CD14-positive monocyte (primary cell): ENCODE data around the gene CSNK1G1. TPM values are rescaled to one million over a fixed set of nuclear protein-coding genes. Genes with fewer than 3 reads are reported as not detected.
A peak's percentile ranks its signal among the peaks of the same experiment; 100 is the strongest.

Experiments
- DNase-seq, 3 donors: peaks; one replicate each; pipeline ENCODE4 v3.0.0-alpha.2; 2011 to 2022
- H2AFZ ChIP-seq: 2 replicates; pipeline ENCODE4 v1.6.0; 2012; ENCODE audit warnings: mild to moderate bottlenecking, low read depth, low read length, inconsistent platforms; ENCODE audit not compliant: insufficient read depth, poor library complexity, severe bottlenecking
- H3K27ac ChIP-seq, 2 donors: 1 replicate in 1 of 2; 2 replicates in 1 of 2; pipeline ENCODE4 v1.5.1; 2012 to 2013; ENCODE audit warnings: low read length in 2 of 2, control low read depth in 1 of 2, inconsistent platforms in 1 of 2, low read depth in 1 of 2, mild to moderate bottlenecking in 1 of 2
- H3K27me3 ChIP-seq, 2 donors: one replicate each; pipeline versions ENCODE4 v1.6.0 to v1.6.1; 2011 to 2013; ENCODE audit warnings: low read length in 2 of 2; ENCODE audit not compliant: control insufficient read depth in 2 of 2, insufficient read depth in 2 of 2
- H3K36me3 ChIP-seq, 2 donors: replicated peaks in 1 of 2; 1 replicate in 1 of 2; 2 replicates in 1 of 2; pipeline versions ENCODE4 v1.5.1 to v1.6.1; 2012 to 2013; ENCODE audit warnings: low read length in 2 of 2, control low read depth in 1 of 2, inconsistent platforms in 1 of 2, mild to moderate bottlenecking in 1 of 2; ENCODE audit not compliant: insufficient read depth in 2 of 2, control insufficient read depth in 1 of 2
- H3K4me1 ChIP-seq, 2 donors: 1 replicate in 1 of 2; 2 replicates in 1 of 2; pipeline versions ENCODE4 v1.5.1 to v1.6.1; 2012 to 2013; ENCODE audit warnings: low read length in 2 of 2, control low read depth in 1 of 2, inconsistent platforms in 1 of 2, mild to moderate bottlenecking in 1 of 2, moderate library complexity in 1 of 2; ENCODE audit not compliant: insufficient read depth in 2 of 2, control insufficient read depth in 1 of 2
- H3K4me2 ChIP-seq: replicated peaks from 2 replicates; pipeline ENCODE3; 2012; ENCODE audit warnings: low read length, moderate library complexity, mild to moderate bottlenecking; ENCODE audit not compliant: poor library complexity, severe bottlenecking; ENCODE audit errors: extremely low read depth
- H3K4me3 ChIP-seq, 3 experiments: fragments of 200-600 bp in 1 of 3; sonication (generic) in 1 of 3; replicated peaks in 1 of 3; 1 replicate in 2 of 3; 2 replicates in 1 of 3; pipeline ENCODE4 v1.5.1; 2011 to 2013; ENCODE audit warnings: low read length in 3 of 3, mild to moderate bottlenecking in 3 of 3, control low read depth in 2 of 3, low read depth in 2 of 3, inconsistent platforms in 1 of 3, moderate library complexity in 1 of 3
- H3K79me2 ChIP-seq: 2 replicates; pipeline ENCODE4 v1.6.0; 2012; ENCODE audit warnings: mild to moderate bottlenecking, control low read depth, inconsistent platforms, low read length, moderate library complexity; ENCODE audit not compliant: insufficient read depth
- H3K9ac ChIP-seq: 2 replicates; pipeline ENCODE4 v1.6.0; 2017; ENCODE audit warnings: low read length, mild to moderate bottlenecking; ENCODE audit not compliant: insufficient read depth, poor library complexity, severe bottlenecking
- H3K9me3 ChIP-seq, 2 donors: replicated peaks in 1 of 2; 1 replicate in 1 of 2; 2 replicates in 1 of 2; pipeline versions ENCODE4 v1.5.1 to v1.6.1; 2012 to 2013; ENCODE audit warnings: low read length in 2 of 2, control low read depth in 1 of 2; ENCODE audit not compliant: control insufficient read depth in 1 of 2, insufficient read depth in 1 of 2
- H4K20me1 ChIP-seq: 2 replicates; pipeline ENCODE4 v1.6.0; 2012; ENCODE audit warnings: mild to moderate bottlenecking, low read length, control low read depth, moderate library complexity; ENCODE audit not compliant: insufficient read depth
- H3K27ac Mint-ChIP-seq, 7 donors: one replicate each; pipeline ENCODE4 v1.8.0; 2020; ENCODE audit warnings: mild to moderate bottlenecking in 7 of 7, mixed read lengths in 7 of 7, moderate library complexity in 6 of 7, inconsistent platforms in 2 of 7
- H3K27me3 Mint-ChIP-seq, 3 donors: one replicate each; pipeline ENCODE4 v1.8.0; 2021 to 2022; ENCODE audit warnings: low read depth in 3 of 3, mild to moderate bottlenecking in 3 of 3, mixed read lengths in 3 of 3, moderate library complexity in 3 of 3, inconsistent platforms in 1 of 3
- H3K36me3 Mint-ChIP-seq, 2 donors: one replicate each; pipeline ENCODE4 v1.8.0; 2020; ENCODE audit warnings: mixed read lengths in 2 of 2, inconsistent platforms in 1 of 2, mild to moderate bottlenecking in 1 of 2
- H3K4me1 Mint-ChIP-seq: one replicate; pipeline ENCODE4 v1.8.0; 2020; ENCODE audit warnings: mild to moderate bottlenecking, mixed read lengths
- H3K4me3 Mint-ChIP-seq, 2 donors: one replicate each; pipeline ENCODE4 v1.8.0; 2020; ENCODE audit warnings: mild to moderate bottlenecking in 2 of 2, mixed read lengths in 2 of 2, moderate library complexity in 1 of 2
- H3K9me3 Mint-ChIP-seq, 7 donors: one replicate each; pipeline ENCODE4 v1.8.0; 2020 to 2022; ENCODE audit warnings: mixed read lengths in 7 of 7, mild to moderate bottlenecking in 6 of 7, moderate library complexity in 6 of 7, inconsistent platforms in 2 of 7
- WGBS: methylation state at CpG from one replicate; pipeline ENCODE4 v1.1.5; 2013; ENCODE audit warnings: missing lambda C conversion rate; ENCODE audit not compliant: insufficient coverage; 5-methylcytosine and 5-hydroxymethylcytosine counted together
- intact Hi-C, 2 donors: fragments of 100-400 bp; cut with micrococcal nuclease; formaldehyde crosslinking; loops; one replicate each; pipeline versions ENCODE4 v1.15.0 to v1.15.1; 2023
- polyA plus RNA-seq, 3 donors: library from polyadenylated mRNA; depleted of rRNA in 1 of 3; unstranded in 2 of 3; stranded (reverse) in 1 of 3; fragments of 300-500 nt in 2 of 3; fragments of >200 nt in 1 of 3; fragmentation: Illumina TruSeq in 2 of 3; gene quantifications; 1 replicate in 2 of 3; 2 replicates in 1 of 3; pipeline ENCODE4 v1.2.3, GENCODE V29; 2012 to 2021
- TF ChIP-seq, protein P1 (sequence below): fragments of 200-600 bp; IDR thresholded peaks from one replicate; pipeline ENCODE4 v1.8.0; 2022; ENCODE audit warnings: antibody characterized with exemption, mild to moderate bottlenecking

Gene CSNK1G1
- polyA plus RNA-seq, 3 donors: 4.3 to 8.6 (median 7.7) TPM

DNA sequence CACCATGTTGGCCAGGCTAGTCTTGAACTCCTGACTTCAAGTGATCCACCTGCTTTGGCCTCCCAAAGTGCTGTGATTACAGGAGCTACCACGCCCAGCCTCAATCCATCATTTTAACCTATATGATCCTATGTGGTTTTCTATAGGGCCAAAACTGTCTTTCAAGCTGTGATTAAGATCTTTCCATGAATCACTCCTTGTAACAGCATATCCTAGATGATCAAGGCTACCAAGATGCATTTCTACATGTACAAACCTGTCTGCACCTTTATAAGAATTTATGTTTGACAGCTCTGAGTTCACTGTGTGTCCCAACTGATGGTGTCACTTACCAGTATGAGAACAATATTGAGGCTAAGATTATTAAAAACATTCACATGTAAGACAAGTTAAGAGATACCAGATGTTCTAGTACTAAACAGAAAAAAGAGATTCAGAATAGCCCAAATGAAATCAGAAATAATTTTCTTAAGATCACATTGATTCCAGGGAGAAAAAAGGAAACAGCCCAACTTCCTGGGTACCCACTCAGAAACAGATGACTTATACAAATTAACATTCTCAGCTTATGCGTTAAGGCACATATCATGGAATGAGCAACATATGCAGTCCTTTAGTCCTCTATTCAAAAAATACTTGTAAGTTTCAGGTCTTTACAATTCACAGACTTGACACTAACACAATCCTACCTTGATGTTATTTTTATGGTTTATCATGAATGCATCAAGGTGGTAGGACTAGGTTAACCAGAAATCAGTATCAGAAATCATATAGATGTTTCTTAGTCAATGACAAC lies 168.4 kb downstream of the CSNK1G1 start:
- Mint-ChIP-seq H3K4me3 (no peak overlapping the region), H3K9me3 (no peaks in the 10 kb centered on the region), H3K4me1 (no peaks in the 10 kb centered on the region), H3K36me3 (peaks cover 27 to 57% of the 10 kb centered on the region in 2 donors), H3K27ac (peak overlapping the region in 1 of 7 donors; percentile 30), H3K27me3 (peaks cover 0 to 1% (median 1%) of the 10 kb centered on the region in 3 donors)
- Histone ChIP-seq H3K79me2 (no peaks in the 10 kb centered on the region), H2AFZ (no peak overlapping the region), H3K9ac (no peak overlapping the region), H3K27ac (no peak overlapping the region), H3K27me3 (no peaks in the 10 kb centered on the region), H3K4me1 (no peaks in the 10 kb centered on the region), H3K4me3 (no peak overlapping the region), H3K9me3 (no peaks in the 10 kb centered on the region), H3K36me3 (peaks cover 14 to 74% of the 10 kb centered on the region in 2 donors), H4K20me1 (no peaks in the 10 kb centered on the region), H3K4me2 (no peak overlapping the region)
- no peak for DNase-seq
- WGBS: no CpG with 5 or more reads among the region's 2 CpGs
- TF ChIP-seq, protein P1, sequence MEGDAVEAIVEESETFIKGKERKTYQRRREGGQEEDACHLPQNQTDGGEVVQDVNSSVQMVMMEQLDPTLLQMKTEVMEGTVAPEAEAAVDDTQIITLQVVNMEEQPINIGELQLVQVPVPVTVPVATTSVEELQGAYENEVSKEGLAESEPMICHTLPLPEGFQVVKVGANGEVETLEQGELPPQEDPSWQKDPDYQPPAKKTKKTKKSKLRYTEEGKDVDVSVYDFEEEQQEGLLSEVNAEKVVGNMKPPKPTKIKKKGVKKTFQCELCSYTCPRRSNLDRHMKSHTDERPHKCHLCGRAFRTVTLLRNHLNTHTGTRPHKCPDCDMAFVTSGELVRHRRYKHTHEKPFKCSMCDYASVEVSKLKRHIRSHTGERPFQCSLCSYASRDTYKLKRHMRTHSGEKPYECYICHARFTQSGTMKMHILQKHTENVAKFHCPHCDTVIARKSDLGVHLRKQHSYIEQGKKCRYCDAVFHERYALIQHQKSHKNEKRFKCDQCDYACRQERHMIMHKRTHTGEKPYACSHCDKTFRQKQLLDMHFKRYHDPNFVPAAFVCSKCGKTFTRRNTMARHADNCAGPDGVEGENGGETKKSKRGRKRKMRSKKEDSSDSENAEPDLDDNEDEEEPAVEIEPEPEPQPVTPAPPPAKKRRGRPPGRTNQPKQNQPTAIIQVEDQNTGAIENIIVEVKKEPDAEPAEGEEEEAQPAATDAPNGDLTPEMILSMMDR: no peak
- intact Hi-C loops: no loop called here

DNA sequence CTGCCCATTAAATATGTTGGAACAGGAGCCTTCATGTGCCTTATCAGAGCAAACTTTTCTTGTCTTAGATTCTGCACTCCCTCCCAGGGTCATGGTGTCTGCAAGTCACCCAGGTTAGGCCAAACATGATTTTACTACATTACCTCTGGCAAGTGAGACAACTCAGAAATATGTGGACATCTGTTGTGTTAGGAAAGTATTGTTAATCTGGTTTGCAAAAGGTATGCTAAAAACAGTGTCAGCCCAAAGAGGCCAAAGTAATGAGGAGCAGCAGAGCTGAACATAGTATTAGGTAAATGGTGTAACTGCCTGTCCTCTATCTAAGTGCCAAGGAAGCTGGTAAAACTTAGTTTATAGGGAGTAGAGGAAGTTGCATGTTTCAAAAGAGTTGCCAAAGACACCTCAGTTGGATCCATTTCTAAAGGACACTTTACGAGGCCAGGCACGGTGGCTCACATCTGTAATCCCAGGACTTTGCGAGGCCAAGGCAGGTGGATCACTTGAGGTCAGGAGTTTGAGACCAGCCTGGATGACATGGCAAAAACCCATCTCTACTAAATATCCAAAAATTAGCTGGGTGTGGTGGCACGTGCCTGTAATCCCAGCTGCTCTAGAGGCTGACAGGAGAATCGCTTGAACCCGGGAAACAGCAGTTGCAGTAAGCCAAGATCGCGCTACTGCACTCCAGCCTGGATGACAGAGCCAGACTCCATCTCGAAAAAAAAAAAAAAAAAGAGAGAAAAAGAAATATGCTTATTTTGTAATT lies 170.6 kb downstream of the CSNK1G1 start:
- Histone ChIP-seq H3K4me2 (no peak overlapping the region), H3K9me3 (no peaks in the 10 kb centered on the region), H3K9ac (no peak overlapping the region), H3K79me2 (no peaks in the 10 kb centered on the region), H3K36me3 (peaks cover 15 to 57% of the 10 kb centered on the region in 2 donors), H3K27ac (peak overlapping the region in 1 of 2 donors; percentile 23), H3K4me3 (no peak overlapping the region), H3K27me3 (no peaks in the 10 kb centered on the region), H4K20me1 (no peaks in the 10 kb centered on the region), H2AFZ (no peak overlapping the region), H3K4me1 (peaks cover 5 to 7% of the 10 kb centered on the region in 2 donors)
- Mint-ChIP-seq H3K4me1 (peaks cover 11% of the 10 kb centered on the region), H3K27me3 (peaks cover 0 to 1% (median 1%) of the 10 kb centered on the region in 3 donors), H3K9me3 (no peaks in the 10 kb centered on the region), H3K27ac (peak overlapping the region in 3 of 7 donors; percentile 37 to 41 (median 37)), H3K4me3 (no peak overlapping the region), H3K36me3 (peaks cover 34 to 58% of the 10 kb centered on the region in 2 donors)
- no peak for DNase-seq
- intact Hi-C loops: no loop called here
- no CpG with 5 or more reads among the region's 9 CpGs for WGBS
- TF ChIP-seq, protein P1: no peak
